ENCODE measurements around the gene DLGAP4. TPM values are rescaled to one million over a fixed set of nuclear protein-coding genes. Genes with fewer than 3 reads are reported as not detected.

Gene DLGAP4
- total and polyA plus RNA-seq, 9 of the 15 experiments (the other 6 are each of a cell fraction or from before 2014, with no cell fraction given) = 0.31 to 34.1 (median 4.5) TPM

DNA sequence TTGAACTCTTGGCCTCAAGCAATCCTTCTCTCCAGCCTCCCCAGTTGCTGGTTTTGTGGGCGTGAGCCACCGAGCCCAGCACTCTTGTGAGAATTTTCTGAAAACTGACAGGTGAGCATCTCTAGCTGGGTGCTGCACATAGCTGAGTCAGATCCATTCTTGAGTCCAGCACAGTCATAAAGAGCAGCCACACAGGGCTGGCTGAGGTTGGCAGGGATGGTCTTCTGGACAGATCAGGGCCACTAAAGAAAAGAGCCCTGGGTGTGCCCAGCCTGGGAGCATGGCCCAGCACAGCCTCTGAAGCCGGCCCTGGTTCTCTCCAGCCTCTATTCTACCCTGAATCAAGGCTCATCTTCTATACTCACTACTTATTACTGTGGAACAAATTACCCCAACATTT lies 11.5 kb downstream of the DLGAP4 start:
- no peak overlapping the region for H2AFZ ChIP-seq (ENCODE audit: low read depth, low read length)
- H3K9ac ChIP-seq (ENCODE audit: insufficient read depth in 1 of 2, low read depth in 2 of 2, low read length in 2 of 2) = no peak overlapping the region
- no peak overlapping the region for H3K4me2 ChIP-seq (ENCODE audit: insufficient read depth, low read length)
- TF ChIP-seq ZNF121 (CRISPR knock-in tag; conservative IDR thresholded peaks at IDR 0.05) (peak; percentile 53; the same call in 1 of the 2 replicates), SOX6 (IDR thresholded peaks at IDR 0.05) (no peak)
- WGBS (ENCODE audit: insufficient coverage, low coverage, missing lambda C conversion rate) = 0% methylated on average over 3 of the region's 3 CpGs
- in situ Hi-C loops (cut with MboI) = no loop called here
- H3K9me3 ChIP-seq (replicated peaks; ENCODE audit: control insufficient read depth, insufficient read depth, low read depth, low read length) = no peaks in the 10 kb centered on the region
- FAIRE-seq (no peak), DNase-seq (ENCODE audit: extremely low read depth in 1 of 4, low spot score in 3 of 4) (no peak), ATAC-seq (no peak)
- no peaks in the 10 kb centered on the region for H3K79me2 ChIP-seq (ENCODE audit: control insufficient read depth, insufficient read depth, low read length)
- H4K20me1 ChIP-seq (replicated peaks; ENCODE audit: control insufficient read depth, insufficient read depth, low read length) = peaks cover 5% of the 10 kb centered on the region; the same call in 1 of the 2 replicates
- no peaks in the 10 kb centered on the region for H3K9me1 ChIP-seq (ENCODE audit: control insufficient read depth, insufficient read depth, low read length)
- BruUV-seq (replicated peaks) = no TSS peak
- ChIA-PET POLR2A (interaction anchor here (1.2 kb wide), 1 partner anchor 25 kb away, joined by 3 read pairs; no protein-coding TSS in a partner anchor), CTCF (ENCODE audit: low intra/inter-chr PET ratio) (interaction anchor here (0.6 kb wide), 1 partner anchor 44 kb away, joined by 4 read pairs; no protein-coding TSS in a partner anchor)
- H3K27me3 ChIP-seq (ENCODE audit: control insufficient read depth in 2 of 2, insufficient read depth in 2 of 2, low read length in 2 of 2) = peaks cover 3 to 34% of the 10 kb centered on the region in 2 experiments; a peak in 4 of 5 replicates
- intact Hi-C loops (cut with micrococcal nuclease) = no loop called here
- no peaks in the 10 kb centered on the region for H3K36me3 ChIP-seq (ENCODE audit: control insufficient read depth, insufficient read depth, low read length)
- peaks cover 0 to 6% of the 10 kb centered on the region in 2 experiments; a peak in 1 of 5 replicates for H3K4me1 ChIP-seq (replicated peaks in 1 of 2; ENCODE audit: control insufficient read depth in 2 of 2, insufficient read depth in 2 of 2, low read length in 2 of 2)
- no peak overlapping the region for H3K4me3 ChIP-seq
- H3K27ac ChIP-seq (ENCODE audit: extremely low read depth, low read depth, low read length) = no peak overlapping the region

- H3K4me2 ChIP-seq (ENCODE audit: insufficient read depth, low read length) = no peak overlapping the region
- H4K20me1 ChIP-seq (replicated peaks; ENCODE audit: control insufficient read depth, insufficient read depth, low read length) = peaks cover 5% of the 10 kb centered on the region; the same call in 1 of the 2 replicates
- no peak for FAIRE-seq
- intact Hi-C loops (cut with micrococcal nuclease) (no loop called here), in situ Hi-C loops (cut with MboI) (no loop called here)
- H3K27ac ChIP-seq (ENCODE audit: extremely low read depth, low read depth, low read length) = no peak overlapping the region
- ChIA-PET POLR2A (no interaction called here), CTCF (ENCODE audit: low intra/inter-chr PET ratio) (no interaction called here)
- TF ChIP-seq SREBF1 (IDR thresholded peaks at IDR 0.05; ENCODE audit: borderline replicate concordance, low read depth, low read length) (no peak), TRIM28 (IDR thresholded peaks at IDR 0.05) (no peak), XRCC5 (IDR thresholded peaks at IDR 0.05; ENCODE audit: low read depth, low read length) (no peak), HNRNPH1 (optimal IDR thresholded peaks at IDR 0.05; ENCODE audit: low read depth, low read length) (no peak), NONO (IDR thresholded peaks at IDR 0.05; ENCODE audit: low read depth in 2 of 2, low read length in 1 of 2) (no peak), ZNF780A (CRISPR knock-in tag; IDR thresholded peaks at IDR 0.05) (no peak)
- no peaks in the 10 kb centered on the region for H3K9me3 ChIP-seq (replicated peaks; ENCODE audit: control insufficient read depth, insufficient read depth, low read depth, low read length)
- no peak for DNase-seq (ENCODE audit: extremely low read depth in 1 of 4, low spot score in 3 of 4)
- H3K79me2 ChIP-seq (ENCODE audit: control insufficient read depth, insufficient read depth, low read length) = no peaks in the 10 kb centered on the region
- 0% methylated on average over 3 of the region's 3 CpGs for WGBS (ENCODE audit: insufficient coverage, low coverage, missing lambda C conversion rate)
- no TSS peak for BruUV-seq (replicated peaks)
- no peak for ATAC-seq
- H3K4me1 ChIP-seq (replicated peaks in 1 of 2; ENCODE audit: control insufficient read depth in 2 of 2, insufficient read depth in 2 of 2, low read length in 2 of 2) = peaks cover 0 to 6% of the 10 kb centered on the region in 2 experiments; a peak in 1 of 5 replicates
- H3K4me3 ChIP-seq = no peak overlapping the region
- H3K9me1 ChIP-seq (ENCODE audit: control insufficient read depth, insufficient read depth, low read length) = no peaks in the 10 kb centered on the region
- H2AFZ ChIP-seq (ENCODE audit: low read depth, low read length) = no peak overlapping the region
- no peaks in the 10 kb centered on the region for H3K36me3 ChIP-seq (ENCODE audit: control insufficient read depth, insufficient read depth, low read length)
- H3K27me3 ChIP-seq (ENCODE audit: control insufficient read depth in 2 of 2, insufficient read depth in 2 of 2, low read length in 2 of 2) = peaks cover 3 to 30% of the 10 kb centered on the region in 2 experiments; a peak in 4 of 5 replicates
- H3K9ac ChIP-seq (ENCODE audit: insufficient read depth in 1 of 2, low read depth in 2 of 2, low read length in 2 of 2) = no peak overlapping the region
Measured at GRCh38 chr20:36318166-36318565, 12.0 kb downstream of the DLGAP4 start.

Data from K562 (cell line).